Measurements from ENCODE around the gene GGT5.
"Not testable (repeated sequence)": the region's sequence is repeated elsewhere in the genome, so short reads cannot be mapped to it uniquely, and the experiment has no call there.

Gene GGT5

GRCh38 chr22:24182900-24183246 is 62.0 kb downstream of the GGT5 start:
- not testable (repeated sequence) for DNase-seq (ENCODE audit: low spot score)

GRCh38 chr22:24181996-24182899 is 62.6 kb downstream of the GGT5 start:
- no peak for DNase-seq (ENCODE audit: low spot score)

- DNase-seq (ENCODE audit: low spot score), result no peak
Measured at GRCh38 chr22:24181088-24181995, 63.5 kb downstream of the GGT5 start, which contains the start of gene SUSD2. Gene SUSD2, plus strand, starts transcription at chr22:24181487. Its CDS starts 33 bp downstream, at chr22:24181520.

- DNase-seq (ENCODE audit: low spot score), result no peak
Measured at GRCh38 chr22:24180316-24181087, 64.4 kb downstream of the GGT5 start.

GRCh38 chr22:24179478-24180210 is 65.2 kb downstream of the GGT5 start:
- no peak for DNase-seq (ENCODE audit: low spot score)

GRCh38 chr22:24178502-24179440 is 66.1 kb downstream of the GGT5 start:
- no peak for DNase-seq (ENCODE audit: low spot score)

- no peak for DNase-seq (ENCODE audit: low spot score)
Measured at GRCh38 chr22:24178021-24178431, 66.9 kb downstream of the GGT5 start.

- no peak for DNase-seq (ENCODE audit: low spot score)
Measured at GRCh38 chr22:24177456-24177855, 67.4 kb downstream of the GGT5 start.

- no peak for DNase-seq (ENCODE audit: low spot score)
Measured at GRCh38 chr22:24177045-24177444, 67.8 kb downstream of the GGT5 start.

GRCh38 chr22:24176630-24177029 is 68.3 kb downstream of the GGT5 start:
- no peak for DNase-seq (ENCODE audit: low spot score)

GRCh38 chr22:24176040-24176439 is 68.8 kb downstream of the GGT5 start:
- DNase-seq (ENCODE audit: low spot score), result no peak

GRCh38 chr22:24175160-24175808 is 69.6 kb downstream of the GGT5 start:
- DNase-seq (ENCODE audit: low spot score), result peak; percentile 89

- DNase-seq (ENCODE audit: low spot score), result no peak
Measured at GRCh38 chr22:24171822-24172221, 73.1 kb downstream of the GGT5 start.

- DNase-seq (ENCODE audit: low spot score), result no peak
Measured at GRCh38 chr22:24170632-24171031, 74.2 kb downstream of the GGT5 start.

- peak; percentile 36 for DNase-seq (ENCODE audit: low spot score)
Measured at GRCh38 chr22:24170188-24170587, 74.7 kb downstream of the GGT5 start.
